Brain microvascular endothelial cell (primary cell): ENCODE data around the gene ADAM12.

Experiments
- DNase-seq: peaks from one replicate; pipeline ENCODE4 v3.0.0-alpha.2; 2020
- H3K27ac ChIP-seq: fragments of 250-450 bp; sonication (Bioruptor Pico); 2 replicates; pipeline ENCODE4 v1.5.1; 2020; ENCODE audit warnings: mild to moderate bottlenecking, moderate library complexity
- H3K27me3 ChIP-seq: fragments of 250-450 bp; sonication (Bioruptor Pico); replicated peaks from 2 replicates; pipeline ENCODE4 v1.5.1; 2020; ENCODE audit warnings: mild to moderate bottlenecking
- H3K36me3 ChIP-seq: fragments of 250-450 bp; sonication (Bioruptor Pico); replicated peaks from 2 replicates; pipeline ENCODE4 v1.5.1; 2020; ENCODE audit warnings: mild to moderate bottlenecking
- H3K4me3 ChIP-seq: 2 replicates; pipeline ENCODE4 v1.5.1; 2011; ENCODE audit warnings: low read depth, mild to moderate bottlenecking, control low read depth, low read length, moderate library complexity
- in situ Hi-C: cut with HindIII; loops from 2 replicates; pipeline ENCODE4 v1.10.0; 2017; ENCODE audit warnings: low sequenced_read_pairs, low pct_ligation_motif_present
- TF ChIP-seq, protein P1 (sequence below): IDR thresholded peaks from 2 replicates; pipeline ENCODE4 v1.5.1; 2011; ENCODE audit warnings: low read depth, mild to moderate bottlenecking, moderate library complexity, low read length, control low read depth, inconsistent platforms; ENCODE audit errors: missing control alignments

ADAM12 gene

DNA sequence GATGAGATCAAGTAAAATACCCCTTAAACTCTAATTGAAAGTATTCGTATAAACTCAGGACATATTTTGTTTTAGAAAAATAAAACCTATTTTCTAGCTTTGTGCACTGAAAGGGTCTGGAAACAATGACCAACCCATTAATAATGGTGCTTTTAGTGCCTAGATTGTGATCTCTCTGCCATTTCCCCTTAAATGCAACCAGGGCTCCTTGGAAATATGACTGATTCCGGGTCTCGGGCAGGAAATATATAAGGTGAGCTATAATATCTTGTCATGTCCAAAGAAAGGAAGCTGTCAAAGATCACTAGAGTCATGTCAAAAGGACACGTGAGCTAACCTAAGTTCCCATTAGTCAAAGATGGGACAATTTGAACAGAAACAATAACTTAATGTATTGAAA is 12.4 kb upstream of the ADAM12 start:
- H3K27me3 ChIP-seq = no peaks in the 10 kb centered on the region
- TF ChIP-seq, protein P1, sequence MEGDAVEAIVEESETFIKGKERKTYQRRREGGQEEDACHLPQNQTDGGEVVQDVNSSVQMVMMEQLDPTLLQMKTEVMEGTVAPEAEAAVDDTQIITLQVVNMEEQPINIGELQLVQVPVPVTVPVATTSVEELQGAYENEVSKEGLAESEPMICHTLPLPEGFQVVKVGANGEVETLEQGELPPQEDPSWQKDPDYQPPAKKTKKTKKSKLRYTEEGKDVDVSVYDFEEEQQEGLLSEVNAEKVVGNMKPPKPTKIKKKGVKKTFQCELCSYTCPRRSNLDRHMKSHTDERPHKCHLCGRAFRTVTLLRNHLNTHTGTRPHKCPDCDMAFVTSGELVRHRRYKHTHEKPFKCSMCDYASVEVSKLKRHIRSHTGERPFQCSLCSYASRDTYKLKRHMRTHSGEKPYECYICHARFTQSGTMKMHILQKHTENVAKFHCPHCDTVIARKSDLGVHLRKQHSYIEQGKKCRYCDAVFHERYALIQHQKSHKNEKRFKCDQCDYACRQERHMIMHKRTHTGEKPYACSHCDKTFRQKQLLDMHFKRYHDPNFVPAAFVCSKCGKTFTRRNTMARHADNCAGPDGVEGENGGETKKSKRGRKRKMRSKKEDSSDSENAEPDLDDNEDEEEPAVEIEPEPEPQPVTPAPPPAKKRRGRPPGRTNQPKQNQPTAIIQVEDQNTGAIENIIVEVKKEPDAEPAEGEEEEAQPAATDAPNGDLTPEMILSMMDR = no peak
- H3K36me3 ChIP-seq = no peaks in the 10 kb centered on the region
- H3K27ac ChIP-seq = no peak overlapping the region
- H3K4me3 ChIP-seq = no peak overlapping the region
- in situ Hi-C loops = no loop called here
- DNase-seq = no peak

DNA sequence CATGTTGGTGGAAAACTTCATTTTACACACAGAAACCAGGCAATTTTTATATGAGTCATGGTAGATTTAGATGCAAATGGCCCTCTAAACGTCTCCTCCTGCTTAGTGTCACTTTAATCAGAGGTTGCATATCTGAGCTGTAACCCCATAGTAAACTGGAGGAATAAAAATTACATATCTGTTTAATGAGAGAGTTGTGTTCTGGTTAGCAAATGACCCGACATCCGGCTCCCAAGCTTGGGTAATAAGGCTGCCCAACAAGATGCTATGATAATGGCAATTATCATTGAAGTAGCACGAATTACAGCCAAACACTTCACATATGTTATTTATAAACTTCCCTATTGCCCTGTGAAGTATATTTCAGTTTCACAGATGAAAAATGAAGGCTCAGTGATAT is 10.6 kb upstream of the ADAM12 start:
- DNase-seq = no peak
- TF ChIP-seq, protein P1 = no peak
- Histone ChIP-seq H3K27me3 (no peaks in the 10 kb centered on the region), H3K4me3 (no peak overlapping the region), H3K27ac (no peak overlapping the region), H3K36me3 (no peaks in the 10 kb centered on the region)
- in situ Hi-C loops = no loop called here

DNA sequence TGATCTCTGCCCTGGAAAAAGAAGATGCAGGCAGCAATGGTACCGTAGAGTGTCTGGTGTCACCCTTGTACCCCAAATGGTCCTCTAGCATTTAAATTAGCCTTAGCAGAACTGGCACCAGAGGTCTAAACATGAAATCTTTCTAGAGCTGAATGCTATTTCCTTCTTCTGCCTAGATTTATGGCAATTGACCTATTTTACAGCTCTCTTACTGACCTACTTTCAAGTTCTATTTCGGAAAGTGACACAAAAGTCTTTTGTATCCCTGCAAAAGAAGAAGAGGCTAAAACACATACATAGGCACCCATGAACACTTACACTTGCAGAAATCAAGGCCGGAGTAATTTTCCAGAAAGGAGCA is 10.1 kb upstream of the ADAM12 start:
- in situ Hi-C loops = no loop called here
- TF ChIP-seq, protein P1 = no peak
- peak overlapping the region; percentile 92 for H3K27ac ChIP-seq
- DNase-seq = no peak
- H3K4me3 ChIP-seq = no peak overlapping the region
- no peaks in the 10 kb centered on the region for H3K27me3 ChIP-seq
- H3K36me3 ChIP-seq = no peaks in the 10 kb centered on the region

DNA sequence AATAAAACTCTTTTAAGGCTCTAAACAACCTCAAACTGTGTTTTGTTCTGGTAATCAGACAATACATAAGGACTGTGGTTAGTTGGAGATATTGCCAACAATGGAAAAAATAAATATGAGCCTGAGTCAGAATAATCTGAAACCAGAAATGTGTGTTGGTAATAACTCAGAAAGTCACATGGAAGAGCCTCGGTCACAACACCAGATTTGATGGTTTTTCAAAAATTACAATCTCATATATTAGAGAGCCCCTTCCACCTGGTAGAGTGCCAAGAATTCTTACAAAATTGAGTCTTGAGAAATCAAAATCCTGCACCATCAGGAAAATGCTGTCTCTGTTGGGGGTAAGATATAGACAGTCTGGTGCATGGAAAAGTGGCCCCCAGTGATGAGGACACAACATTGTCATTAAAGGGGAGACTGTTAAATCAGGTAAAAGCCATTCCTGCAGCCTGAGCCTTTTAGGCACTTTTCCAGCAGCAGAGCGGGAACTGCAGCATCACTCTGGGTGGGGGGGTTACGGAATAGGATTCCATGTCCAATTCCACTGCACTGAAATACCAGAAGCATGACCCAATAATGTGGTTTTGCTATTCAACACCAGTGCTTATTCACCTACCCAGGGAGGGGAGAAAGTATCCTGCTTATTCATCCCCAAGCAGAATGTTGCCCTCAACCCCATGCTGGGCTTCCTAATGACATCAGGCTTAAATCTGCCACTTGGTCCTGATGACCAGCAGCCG is 9.5 kb upstream of the ADAM12 start:
- Histone ChIP-seq H3K27me3 (no peaks in the 10 kb centered on the region), H3K27ac (peak overlapping the region; percentile 92), H3K36me3 (no peaks in the 10 kb centered on the region), H3K4me3 (no peak overlapping the region)
- TF ChIP-seq, protein P1 = no peak
- in situ Hi-C loops = no loop called here
- DNase-seq = peak; percentile 96

DNA sequence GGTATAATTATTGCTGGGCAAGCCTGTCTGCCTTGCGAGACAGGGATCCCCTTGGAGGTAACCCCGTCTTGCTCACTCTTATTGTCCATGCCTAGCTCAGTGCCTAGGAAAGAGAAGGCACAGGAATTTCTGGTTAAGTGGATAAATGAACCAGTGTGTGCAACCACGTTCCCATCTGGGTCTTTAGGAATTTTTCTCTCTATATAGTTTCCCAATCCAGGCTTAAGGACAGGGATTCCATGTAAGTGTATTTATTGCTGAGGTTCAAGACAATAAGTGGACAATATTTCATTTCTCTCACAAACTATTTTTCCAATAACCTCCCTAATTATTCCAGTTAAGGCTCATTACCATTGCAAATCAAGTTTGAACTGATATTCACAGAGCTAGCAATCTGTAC is 8.9 kb upstream of the ADAM12 start:
- Histone ChIP-seq H3K36me3 (no peaks in the 10 kb centered on the region), H3K27ac (peak overlapping the region; percentile 92), H3K27me3 (no peaks in the 10 kb centered on the region), H3K4me3 (no peak overlapping the region)
- DNase-seq = no peak
- in situ Hi-C loops = no loop called here
- TF ChIP-seq, protein P1 = no peak

DNA sequence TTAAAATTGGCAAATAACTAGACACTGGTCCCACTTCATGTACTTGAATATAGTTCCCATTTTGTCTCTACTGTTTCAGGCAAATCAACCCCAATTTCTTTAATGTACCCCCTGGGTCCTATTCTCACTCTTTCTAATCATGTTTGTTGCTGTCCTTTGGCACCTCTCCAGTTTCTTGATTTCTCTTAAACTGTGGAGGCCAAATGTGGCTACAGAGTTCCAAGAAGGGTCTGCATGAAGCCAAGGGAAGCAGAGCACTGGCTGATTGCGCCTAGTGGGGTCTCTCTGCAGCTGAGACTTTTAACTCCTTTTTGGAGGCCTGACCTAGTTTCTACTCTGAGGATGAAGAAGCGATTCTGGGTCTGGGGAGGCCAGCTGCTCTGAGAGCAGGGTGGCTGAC is 6.7 kb upstream of the ADAM12 start:
- TF ChIP-seq, protein P1 = no peak
- in situ Hi-C loops = no loop called here
- Histone ChIP-seq H3K36me3 (no peaks in the 10 kb centered on the region), H3K27ac (no peak overlapping the region), H3K27me3 (no peaks in the 10 kb centered on the region), H3K4me3 (no peak overlapping the region)
- no peak for DNase-seq
